ENCODE measurements around the gene COL6A5. TPM values are rescaled to one million over a fixed set of nuclear protein-coding genes. Genes with fewer than 3 reads are reported as not detected.

Gene COL6A5
- total and polyA plus RNA-seq, 9 of the 15 experiments (the other 6 are each of a cell fraction or from before 2014, with no cell fraction given), result 1.5 to 9.7 (median 5.6) TPM

- H3K27me3 ChIP-seq (ENCODE audit: control insufficient read depth in 2 of 2, insufficient read depth in 2 of 2, low read length in 2 of 2), result no peaks in the 10 kb centered on the region
- no peaks in the 10 kb centered on the region for H3K9me1 ChIP-seq (ENCODE audit: control insufficient read depth, insufficient read depth, low read length)
- H3K27ac ChIP-seq (ENCODE audit: extremely low read depth, low read depth, low read length), result peak overlapping the region; percentile 58
- H3K9me3 ChIP-seq (replicated peaks; ENCODE audit: control insufficient read depth, insufficient read depth, low read depth, low read length), result no peaks in the 10 kb centered on the region
- 3% methylated on average over 3 of the region's 3 CpGs for WGBS (ENCODE audit: insufficient coverage, low coverage, missing lambda C conversion rate)
- H3K9ac ChIP-seq (ENCODE audit: insufficient read depth in 1 of 2, low read depth in 2 of 2, low read length in 2 of 2), result peak overlapping the region in 1 of 2 experiments; percentile 18; a peak in 1 of 4 replicates
- in situ Hi-C loops (cut with MboI), result no loop called here
- H3K36me3 ChIP-seq (ENCODE audit: control insufficient read depth, insufficient read depth, low read length), result peaks cover 20% of the 10 kb centered on the region
- no peak overlapping the region for H3K4me3 ChIP-seq
- CTCF ChIA-PET (ENCODE audit: low intra/inter-chr PET ratio), result no interaction called here
- FAIRE-seq, result no peak
- no peaks in the 10 kb centered on the region for H4K20me1 ChIP-seq (replicated peaks; ENCODE audit: control insufficient read depth, insufficient read depth, low read length)
- POLR2A ChIA-PET, result no interaction called here
- no peak for ATAC-seq
- H3K79me2 ChIP-seq (ENCODE audit: control insufficient read depth, insufficient read depth, low read length), result peaks cover 49% of the 10 kb centered on the region
- H3K4me2 ChIP-seq (ENCODE audit: insufficient read depth, low read length), result peak overlapping the region; percentile 32; the same call in 1 of the 2 replicates
- peaks cover 21 to 79% of the 10 kb centered on the region in 2 experiments for H3K4me1 ChIP-seq (replicated peaks in 1 of 2; ENCODE audit: control insufficient read depth in 2 of 2, insufficient read depth in 2 of 2, low read length in 2 of 2)
- no TSS peak for BruUV-seq (replicated peaks)
- peak in 2 of 4 experiments; percentile 27 to 47 for DNase-seq (ENCODE audit: extremely low read depth in 1 of 4, low spot score in 3 of 4)
- intact Hi-C loops (cut with micrococcal nuclease), result no loop called here
- H2AFZ ChIP-seq (ENCODE audit: low read depth, low read length), result no peak overlapping the region
- TF ChIP-seq HMG20B (CRISPR knock-in tag; IDR thresholded peaks at IDR 0.05), result no peak
- no peak for TF ChIP-seq ZKSCAN8 (CRISPR knock-in tag; IDR thresholded peaks at IDR 0.05)
- TF ChIP-seq EP300 (IDR thresholded peaks at IDR 0.05; ENCODE audit: low read length), result peak; percentile 81; the same call in 1 of the 2 replicates
- peak; percentile 13 to 30; a peak in 1 of 4 replicates for TF ChIP-seq KDM1A (IDR thresholded peaks at IDR 0.05)
- TF ChIP-seq POLR2G (IDR thresholded peaks at IDR 0.05; ENCODE audit: low read depth, low read length), result no peak
- TF ChIP-seq NFATC3 (IDR thresholded peaks at IDR 0.05), result no peak
- no peak for TF ChIP-seq ZNF318 (IDR thresholded peaks at IDR 0.05; ENCODE audit: borderline replicate concordance in 1 of 2, low read depth in 1 of 2)
- TF ChIP-seq MXD1 (CRISPR knock-in tag; IDR thresholded peaks at IDR 0.05; ENCODE audit: borderline replicate concordance, poor library complexity, severe bottlenecking), result no peak
- no peak for TF ChIP-seq PRDM10 (IDR thresholded peaks at IDR 0.05; ENCODE audit: partially characterized antibody)
- TF ChIP-seq SNAPC5 (CRISPR knock-in tag; IDR thresholded peaks at IDR 0.05), result no peak
Measured at GRCh38 chr3:130383424-130383823, 38.0 kb downstream of the COL6A5 start.

All from K562 (cell line).